ENCODE measurements around the gene CCDC28B. TPM values are rescaled to one million over a fixed set of nuclear protein-coding genes. Genes with fewer than 3 reads are reported as not detected.

CCDC28B gene
- total RNA-seq, 4 donors from 2014 or later, result 16.4 to 79.0 (median 56.8) TPM

DNA sequence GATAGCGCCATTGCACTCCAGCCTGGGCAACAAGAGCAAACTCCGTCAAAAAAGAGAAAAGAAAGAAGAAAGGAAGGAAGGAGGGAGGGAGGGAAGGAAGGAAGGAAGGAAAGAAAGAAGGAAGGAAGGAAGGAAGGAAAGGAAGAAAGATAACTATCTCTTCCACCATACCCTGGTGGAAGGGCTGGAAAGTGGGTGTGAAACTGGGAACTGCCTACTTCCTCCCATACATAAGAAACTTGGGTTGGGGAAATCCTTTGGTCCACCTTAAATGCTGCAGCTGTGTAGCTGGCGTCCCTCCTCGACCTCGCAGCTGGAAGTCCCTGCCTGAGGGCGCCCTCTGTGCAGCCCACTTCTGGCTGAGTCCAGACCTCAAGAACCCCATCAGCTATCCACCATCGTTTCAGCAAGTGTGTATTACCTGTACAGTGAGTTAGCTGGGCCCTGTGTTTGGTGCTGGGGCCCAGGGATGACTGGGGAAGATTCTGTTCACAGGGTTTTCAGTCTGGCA, 42.0 kb downstream of the CCDC28B start:
- Histone ChIP-seq H3K27me3 (no peaks in the 10 kb centered on the region), H3K27ac (peak overlapping the region in 3 of 4 donors; percentile 71 to 74 (median 71)), H3K36me3 (no peaks in the 10 kb centered on the region), H3K4me1 (peaks cover 23 to 27% of the 10 kb centered on the region in 2 donors), H3K9me3 (no peaks in the 10 kb centered on the region), H3K4me3 (no peak overlapping the region)
- TF ChIP-seq POLR2A (IDR thresholded peaks at IDR 0.05), result no peak
- TF ChIP-seq, protein P1, sequence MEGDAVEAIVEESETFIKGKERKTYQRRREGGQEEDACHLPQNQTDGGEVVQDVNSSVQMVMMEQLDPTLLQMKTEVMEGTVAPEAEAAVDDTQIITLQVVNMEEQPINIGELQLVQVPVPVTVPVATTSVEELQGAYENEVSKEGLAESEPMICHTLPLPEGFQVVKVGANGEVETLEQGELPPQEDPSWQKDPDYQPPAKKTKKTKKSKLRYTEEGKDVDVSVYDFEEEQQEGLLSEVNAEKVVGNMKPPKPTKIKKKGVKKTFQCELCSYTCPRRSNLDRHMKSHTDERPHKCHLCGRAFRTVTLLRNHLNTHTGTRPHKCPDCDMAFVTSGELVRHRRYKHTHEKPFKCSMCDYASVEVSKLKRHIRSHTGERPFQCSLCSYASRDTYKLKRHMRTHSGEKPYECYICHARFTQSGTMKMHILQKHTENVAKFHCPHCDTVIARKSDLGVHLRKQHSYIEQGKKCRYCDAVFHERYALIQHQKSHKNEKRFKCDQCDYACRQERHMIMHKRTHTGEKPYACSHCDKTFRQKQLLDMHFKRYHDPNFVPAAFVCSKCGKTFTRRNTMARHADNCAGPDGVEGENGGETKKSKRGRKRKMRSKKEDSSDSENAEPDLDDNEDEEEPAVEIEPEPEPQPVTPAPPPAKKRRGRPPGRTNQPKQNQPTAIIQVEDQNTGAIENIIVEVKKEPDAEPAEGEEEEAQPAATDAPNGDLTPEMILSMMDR (IDR thresholded peaks at IDR 0.05 in 4 of 5, conservative IDR thresholded peaks at IDR 0.05 in 1 of 5), result no peak
- ATAC-seq (no peak), DNase-seq (no peak)
- intact Hi-C loops (cut with DNase I; ENCODE audit: low total_unique reads), result loop anchor here (5.0 kb wide), 2 partner anchors 50 to 135 kb away; partner anchors contain the start of genes HDAC1 and KPNA6
- in situ Hi-C loops (cut with MboI; ENCODE audit: low sequenced_read_pairs in 4 of 4), result no loop called here

DNA sequence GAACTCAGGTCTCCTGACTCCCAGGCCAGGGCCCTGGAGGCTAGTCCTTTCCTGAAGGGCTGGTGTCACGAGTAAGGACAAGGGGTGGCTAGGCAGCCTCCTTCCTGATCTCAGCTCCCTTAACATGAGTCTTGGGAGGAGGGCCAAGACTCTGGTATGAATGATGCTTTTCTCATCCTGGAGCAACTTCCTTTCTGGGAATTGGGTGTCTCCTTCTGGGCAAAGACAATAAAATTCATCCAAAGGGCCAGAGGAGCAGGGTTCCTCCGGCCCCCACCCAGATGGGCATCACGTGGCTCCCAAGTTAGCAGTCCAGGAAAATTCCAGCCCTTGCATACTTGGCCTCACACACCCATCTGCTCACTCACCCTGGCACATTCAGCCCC, 46.5 kb downstream of the CCDC28B start, which contains the start of gene FAM167B:
TSS of gene FAM167B (plus strand) at position 335 of the 386 bp plus-strand sequence. CDS start 200 bp downstream, outside the sequence.
- ATAC-seq, result peak; percentile 31 to 50
- intact Hi-C loops (cut with DNase I; ENCODE audit: low total_unique reads) (no loop called here), in situ Hi-C loops (cut with MboI; ENCODE audit: low sequenced_read_pairs in 4 of 4) (no loop called here)
- TF ChIP-seq POLR2A (IDR thresholded peaks at IDR 0.05), result no peak
- TF ChIP-seq, protein P1 (IDR thresholded peaks at IDR 0.05 in 4 of 5, conservative IDR thresholded peaks at IDR 0.05 in 1 of 5), result no peak
- H3K9me3 ChIP-seq, result no peaks in the 10 kb centered on the region
- no peaks in the 10 kb centered on the region for H3K27me3 ChIP-seq
- H3K4me1 ChIP-seq, result peaks cover 21 to 45% of the 10 kb centered on the region in 2 donors
- H3K4me3 ChIP-seq, result peak within 1 kb of the TSS in 1 of 4 donors; percentile 3
- H3K27ac ChIP-seq, result peak within 1 kb of the TSS; percentile 64 to 76 (median 70)
- peak in 1 of 2 donors; percentile 16 for DNase-seq
- H3K36me3 ChIP-seq, result no peaks in the 10 kb centered on the region

DNA sequence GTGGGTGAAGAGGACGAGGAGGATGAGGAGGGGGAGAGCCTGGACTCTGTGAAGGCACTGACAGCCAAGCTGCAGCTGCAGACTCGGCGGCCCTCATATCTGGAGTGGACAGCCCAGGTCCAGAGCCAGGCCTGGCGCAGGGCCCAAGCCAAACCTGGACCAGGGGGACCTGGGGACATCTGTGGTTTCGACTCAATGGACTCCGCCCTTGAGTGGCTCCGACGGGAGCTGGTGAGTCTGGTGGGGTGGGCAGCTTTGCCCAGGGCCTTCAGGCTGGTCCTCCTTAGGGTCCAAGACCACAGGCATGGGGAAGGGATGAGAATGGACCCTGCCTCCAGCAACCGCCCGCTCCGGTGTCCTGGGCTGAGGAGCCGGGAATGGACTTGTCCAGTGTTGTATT, 47.1 kb downstream of the CCDC28B start:
- no peak for DNase-seq
- Histone ChIP-seq H3K27me3 (no peaks in the 10 kb centered on the region), H3K36me3 (no peaks in the 10 kb centered on the region), H3K27ac (peak overlapping the region; percentile 64 to 76 (median 70)), H3K9me3 (no peaks in the 10 kb centered on the region), H3K4me3 (peak overlapping the region in 1 of 4 donors; percentile 3), H3K4me1 (peaks cover 18 to 44% of the 10 kb centered on the region in 2 donors)
- intact Hi-C loops (cut with DNase I; ENCODE audit: low total_unique reads), result no loop called here
- TF ChIP-seq, protein P1 (IDR thresholded peaks at IDR 0.05 in 4 of 5, conservative IDR thresholded peaks at IDR 0.05 in 1 of 5), result no peak
- no peak for TF ChIP-seq POLR2A (IDR thresholded peaks at IDR 0.05)
- no peak for ATAC-seq
- in situ Hi-C loops (cut with MboI; ENCODE audit: low sequenced_read_pairs in 4 of 4), result no loop called here

DNA sequence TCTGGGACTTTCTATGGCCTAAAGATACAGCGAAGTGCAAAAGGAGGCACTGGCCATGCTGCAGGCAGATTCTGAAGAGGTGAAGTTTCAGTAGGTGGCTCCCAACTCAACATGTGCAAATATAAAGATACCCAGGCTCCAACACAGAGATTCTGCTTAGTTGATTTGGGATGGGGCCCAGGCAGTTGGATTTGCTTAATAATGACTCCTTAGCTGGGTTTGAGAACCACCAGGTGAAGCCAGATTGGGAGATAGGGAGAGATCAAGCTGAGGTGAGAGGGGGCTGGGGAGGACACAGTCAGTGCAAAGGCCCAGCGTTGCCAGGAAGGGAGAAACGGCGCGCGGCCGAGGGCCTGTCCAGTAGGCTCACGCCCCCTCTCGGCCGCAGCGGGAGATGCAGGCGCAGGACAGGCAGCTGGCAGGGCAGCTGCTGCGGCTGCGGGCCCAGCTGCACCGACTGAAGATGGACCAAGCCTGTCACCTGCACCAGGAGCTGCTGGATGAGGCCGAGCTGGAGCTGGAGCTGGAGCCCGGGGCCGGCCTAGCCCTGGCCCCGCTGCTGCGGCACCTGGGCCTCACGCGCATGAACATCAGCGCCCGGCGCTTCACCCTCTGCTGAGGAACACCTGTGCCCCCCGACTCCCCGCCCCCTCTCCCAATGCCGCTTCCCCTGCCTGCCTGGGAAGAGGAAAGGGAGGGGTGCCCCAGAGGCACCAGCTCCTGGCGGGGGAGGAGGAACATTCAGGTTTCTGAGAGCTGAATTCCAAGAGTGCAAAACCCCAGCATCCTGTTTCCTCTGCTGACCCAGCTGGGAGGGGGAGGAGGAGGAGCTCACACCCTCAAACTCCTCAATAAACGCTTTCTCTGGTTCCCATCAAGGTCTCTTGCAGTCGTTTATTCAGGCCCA, 47.8 kb downstream of the CCDC28B start:
- DNase-seq, result peak; percentile 28 to 70
- H3K9me3 ChIP-seq, result no peaks in the 10 kb centered on the region
- in situ Hi-C loops (cut with MboI; ENCODE audit: low sequenced_read_pairs in 4 of 4) (no loop called here), intact Hi-C loops (cut with DNase I; ENCODE audit: low total_unique reads) (no loop called here)
- H3K27ac ChIP-seq, result peak overlapping the region; percentile 64 to 76 (median 70)
- TF ChIP-seq POLR2A (IDR thresholded peaks at IDR 0.05), result no peak
- TF ChIP-seq, protein P1 (IDR thresholded peaks at IDR 0.05 in 4 of 5, conservative IDR thresholded peaks at IDR 0.05 in 1 of 5), result peak; percentile 71 to 82 (median 75)
- no peaks in the 10 kb centered on the region for H3K27me3 ChIP-seq
- H3K4me1 ChIP-seq, result peaks cover 16 to 50% of the 10 kb centered on the region in 2 donors
- H3K4me3 ChIP-seq, result no peak overlapping the region
- H3K36me3 ChIP-seq, result no peaks in the 10 kb centered on the region
- peak; percentile 23 to 63 for ATAC-seq
